ENCODE measurements around the gene PRODH2.

The PRODH2 gene

DNA sequence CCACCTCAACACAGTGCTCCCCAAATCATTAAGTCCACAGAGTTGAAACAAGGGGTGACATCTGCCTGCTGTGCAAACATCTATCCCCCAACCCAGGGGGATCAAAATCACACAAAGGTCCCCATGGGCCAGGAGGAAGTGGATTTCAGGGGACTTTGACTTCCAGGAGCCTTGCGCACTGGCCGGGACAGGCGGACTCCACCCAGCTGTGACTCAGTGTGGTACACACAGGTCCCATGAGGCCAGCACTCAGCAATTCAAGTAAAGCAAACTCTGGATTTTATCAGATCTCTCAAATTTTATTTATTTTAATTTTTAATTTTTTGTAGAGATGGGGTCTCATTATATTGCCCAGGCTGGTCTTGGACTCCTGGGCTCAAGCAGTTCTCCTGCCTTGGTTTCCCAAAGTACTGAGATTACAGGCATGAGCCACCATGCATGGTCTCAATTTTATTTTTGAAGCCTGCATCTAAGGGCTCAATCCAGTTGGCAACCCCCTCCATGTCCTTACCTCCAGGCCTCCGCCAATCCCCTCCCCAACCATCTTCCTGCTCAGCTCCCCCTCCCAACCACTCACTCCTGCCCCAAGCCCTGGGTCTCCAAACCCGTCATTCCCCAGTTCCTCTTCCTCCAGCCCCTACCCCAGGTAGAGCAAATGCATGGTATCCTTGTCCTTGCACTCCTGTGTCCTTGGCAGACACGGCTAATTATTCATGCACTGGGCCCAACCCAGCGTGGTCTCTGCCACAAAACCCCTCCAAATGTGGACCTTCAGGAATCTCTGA lies 19.1 kb downstream of the PRODH2 start:
- no peak for DNase-seq

DNA sequence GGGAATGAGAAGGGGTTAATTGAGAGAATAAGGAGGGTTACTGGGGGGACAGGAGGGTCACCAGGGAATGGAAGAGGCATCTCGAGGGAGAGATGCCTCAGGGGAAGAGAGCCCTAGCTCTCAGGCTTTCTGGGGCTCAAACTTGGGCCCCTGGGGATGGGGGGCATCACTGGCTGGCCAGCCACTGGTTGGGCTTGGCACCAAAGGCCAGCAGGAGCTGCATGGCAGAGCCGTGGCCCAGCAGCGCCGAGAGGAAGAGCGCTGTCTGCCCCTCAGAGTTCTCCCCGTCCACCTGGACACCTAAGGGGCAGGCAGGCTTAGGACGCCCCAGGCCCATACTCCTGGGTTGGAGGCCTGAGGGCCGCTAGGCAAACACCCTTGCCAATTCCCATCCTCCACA lies 19.8 kb downstream of the PRODH2 start:
- no peak for DNase-seq

DNA sequence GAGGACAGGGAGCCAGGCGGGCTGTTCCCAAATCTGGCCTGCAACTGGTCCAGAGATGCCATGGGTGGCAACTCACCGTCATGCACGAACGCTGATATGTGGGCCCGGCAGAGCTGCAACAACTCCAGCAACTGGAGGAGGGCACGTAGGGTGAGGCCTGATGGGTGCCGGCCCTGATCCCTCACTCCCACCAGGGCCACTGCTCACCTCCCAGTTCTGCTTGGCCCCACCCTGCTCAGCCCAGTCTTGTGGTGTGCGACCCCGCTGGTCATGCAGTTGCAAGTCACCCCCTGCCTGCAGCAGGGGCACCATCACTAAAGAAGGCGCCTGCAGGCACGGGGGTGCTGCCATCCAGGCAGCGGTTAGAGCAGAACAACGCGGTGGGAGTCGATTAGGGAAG lies 20.3 kb downstream of the PRODH2 start:
- no peak for DNase-seq

GRCh38 chr19:35791814-35792279 lies 20.8 kb downstream of the PRODH2 start:
- no peak for DNase-seq

DNA sequence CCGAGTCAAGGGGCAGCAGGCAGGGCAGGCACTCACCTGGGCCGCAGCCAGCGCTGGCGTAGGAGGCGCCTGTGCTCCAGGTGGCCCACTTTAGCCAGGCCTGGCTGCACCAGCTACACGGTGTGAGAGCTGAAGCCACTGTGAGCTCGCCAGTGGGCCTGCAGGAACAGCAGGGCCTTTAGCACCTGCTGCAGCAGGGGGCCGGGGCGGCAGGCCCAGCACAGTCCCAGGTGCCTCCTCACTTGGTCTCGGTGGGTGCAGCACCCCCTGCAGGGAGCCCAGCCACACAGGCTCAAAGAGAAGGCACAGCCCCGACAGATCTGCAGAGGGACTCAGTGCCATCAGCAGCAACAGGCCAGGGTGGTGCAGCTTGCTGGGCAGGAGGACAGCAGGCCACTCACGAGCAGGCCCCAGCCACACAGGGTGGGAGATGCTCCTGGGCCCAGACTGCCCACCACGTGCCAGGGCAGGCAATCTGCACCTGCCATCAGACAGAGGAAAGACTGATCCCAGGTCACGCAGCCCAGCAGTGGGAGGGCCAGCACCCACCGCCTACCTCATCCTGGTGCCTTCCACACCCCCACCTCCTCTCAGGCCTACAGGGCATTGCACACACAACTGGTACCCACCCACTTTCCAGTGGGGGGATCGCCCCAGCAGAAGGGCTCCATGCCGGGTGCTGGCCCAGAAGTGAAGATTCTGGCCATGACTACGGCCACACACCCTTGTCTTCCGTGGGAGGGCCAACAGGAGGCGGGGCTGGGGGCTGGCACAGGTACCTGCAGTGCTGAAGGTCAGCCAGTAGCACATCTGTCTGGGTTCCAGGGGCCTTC lies 21.4 kb downstream of the PRODH2 start:
- DNase-seq: peak; percentile 26

DNA sequence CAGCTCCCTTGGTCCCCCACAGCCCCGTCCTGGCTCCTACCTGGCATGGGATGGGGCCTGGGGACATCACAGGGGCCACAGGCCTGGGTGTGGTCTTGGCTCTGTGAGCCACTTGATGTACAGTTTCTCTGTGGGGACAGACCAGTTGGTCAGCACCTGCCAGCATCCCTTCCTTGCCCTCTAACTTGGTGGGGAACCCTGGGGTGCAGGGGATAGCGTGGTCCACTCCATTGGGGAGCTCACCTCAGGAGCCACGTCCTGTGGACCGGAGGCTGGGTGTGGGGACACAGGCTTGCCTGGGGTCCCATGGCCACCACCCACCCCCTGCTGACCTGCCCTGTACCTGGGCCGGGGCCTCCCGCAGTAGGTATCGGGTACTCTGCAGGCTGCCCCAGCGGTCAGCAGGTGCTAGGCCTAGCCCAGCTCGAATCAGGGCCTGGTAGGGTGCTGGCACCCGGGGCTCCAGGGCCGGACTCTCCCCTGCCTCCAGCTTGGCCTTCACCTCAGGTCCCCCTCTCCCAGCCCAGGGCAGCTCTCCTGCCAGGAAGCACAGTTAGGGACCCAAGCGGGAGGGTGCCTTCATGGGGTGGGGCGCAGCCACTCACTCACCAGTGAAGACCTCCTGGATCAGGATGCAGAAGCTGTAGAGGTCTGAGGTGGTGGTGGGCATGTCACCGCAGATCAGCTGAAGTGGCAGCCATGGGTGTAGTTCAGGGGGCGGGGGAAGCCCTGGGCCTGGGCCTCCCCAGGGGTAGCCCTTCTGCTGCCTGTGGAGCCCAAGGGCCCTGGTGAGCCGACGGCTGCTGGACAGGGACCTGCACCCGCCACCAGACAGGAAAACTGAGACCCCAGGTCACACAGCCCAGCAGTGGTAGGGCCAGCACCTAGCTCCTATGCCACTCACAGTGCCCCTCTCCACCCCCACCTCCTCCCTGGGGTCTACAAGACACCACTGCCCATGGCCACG lies 22.4 kb downstream of the PRODH2 start:
- DNase-seq: no peak

- DNase-seq: no peak
Observed at GRCh38 chr19:35789195-35789977, 23.3 kb downstream of the PRODH2 start.

DNA sequence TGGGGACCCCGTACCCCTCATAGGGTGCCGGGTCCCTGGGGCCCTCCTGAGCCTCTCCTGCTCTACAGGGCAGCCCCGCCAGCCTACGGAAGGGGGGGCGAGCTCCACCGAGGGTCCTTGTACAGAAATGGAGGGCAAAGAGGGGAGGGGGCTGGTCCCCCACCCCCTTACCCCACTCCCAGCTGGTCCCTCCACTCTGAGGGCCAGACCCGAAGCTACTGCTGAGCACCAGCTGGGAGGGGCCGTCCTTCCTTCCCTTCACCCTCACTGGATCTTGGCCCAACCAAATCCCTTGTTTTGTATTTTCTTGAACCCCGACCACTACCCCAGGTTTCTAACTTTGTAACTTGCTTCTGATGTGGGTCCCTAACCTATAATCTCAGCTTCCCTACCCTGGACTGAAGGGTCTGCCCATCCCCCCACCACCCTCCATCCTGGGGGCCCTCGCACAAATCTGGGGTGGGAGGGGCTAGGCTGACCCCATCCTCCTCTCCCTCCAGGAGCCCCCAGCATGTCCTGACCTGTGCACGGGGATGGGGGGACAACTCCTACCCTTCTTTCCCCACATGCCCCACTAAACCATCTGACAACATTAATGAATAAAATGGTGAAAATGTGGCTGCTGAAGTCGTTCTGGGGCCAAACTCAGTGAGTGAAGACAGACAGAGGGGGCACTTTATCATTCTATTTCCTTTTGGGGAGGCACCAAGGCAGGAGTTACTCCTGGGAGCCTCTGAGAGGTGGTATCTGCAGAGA lies 24.3 kb downstream of the PRODH2 start:
- no peak for DNase-seq

- DNase-seq: no peak
Observed at GRCh38 chr19:35787227-35787799, 25.3 kb downstream of the PRODH2 start.

DNA sequence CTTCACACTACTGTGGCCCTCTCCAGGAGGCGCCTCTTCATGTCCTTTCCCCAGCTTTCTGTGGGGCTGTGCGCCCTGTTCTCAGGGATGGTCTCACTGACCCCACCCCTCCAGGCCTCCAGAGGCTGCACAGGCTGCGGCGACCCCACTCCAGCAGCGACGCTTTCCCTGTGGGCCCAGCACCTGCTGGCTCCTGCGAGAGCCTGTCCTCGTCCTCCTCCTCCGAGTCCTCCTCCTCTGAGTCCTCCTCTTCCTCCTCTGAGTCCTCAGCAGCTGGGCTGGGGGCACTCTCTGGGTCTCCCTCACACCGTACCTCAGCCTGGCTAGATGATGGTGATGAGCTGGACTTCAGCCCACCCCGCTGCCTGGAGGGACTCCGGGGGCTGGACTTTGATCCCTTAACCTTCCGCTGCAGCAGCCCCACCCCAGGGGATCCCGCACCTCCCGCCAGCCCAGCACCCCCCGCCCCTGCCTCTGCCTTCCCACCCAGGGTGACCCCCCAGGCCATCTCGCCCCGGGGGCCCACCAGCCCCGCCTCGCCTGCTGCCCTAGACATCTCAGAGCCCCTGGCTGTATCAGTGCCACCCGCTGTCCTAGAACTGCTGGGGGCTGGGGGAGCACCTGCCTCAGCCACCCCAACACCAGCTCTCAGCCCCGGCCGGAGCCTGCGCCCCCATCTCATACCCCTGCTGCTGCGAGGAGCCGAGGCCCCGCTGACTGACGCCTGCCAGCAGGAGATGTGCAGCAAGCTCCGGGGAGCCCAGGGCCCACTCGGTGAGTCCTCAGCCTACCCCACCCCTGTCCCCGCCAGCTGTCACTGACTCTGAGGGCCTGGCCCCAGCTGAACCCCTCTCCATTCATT lies 26.1 kb downstream of the PRODH2 start:
- DNase-seq: no peak

GRCh38 chr19:35785339-35785627 lies 27.4 kb downstream of the PRODH2 start:
- DNase-seq: no peak

GRCh38 chr19:35784503-35785338 lies 27.9 kb downstream of the PRODH2 start:
- DNase-seq: no peak

GRCh38 chr19:35783469-35784434 lies 28.9 kb downstream of the PRODH2 start:
- DNase-seq: no peak

- no peak for DNase-seq
Observed at GRCh38 chr19:35782589-35782988, 30.1 kb downstream of the PRODH2 start.

- DNase-seq: no peak
Observed at GRCh38 chr19:35781650-35782049, 31.0 kb downstream of the PRODH2 start.

DNA sequence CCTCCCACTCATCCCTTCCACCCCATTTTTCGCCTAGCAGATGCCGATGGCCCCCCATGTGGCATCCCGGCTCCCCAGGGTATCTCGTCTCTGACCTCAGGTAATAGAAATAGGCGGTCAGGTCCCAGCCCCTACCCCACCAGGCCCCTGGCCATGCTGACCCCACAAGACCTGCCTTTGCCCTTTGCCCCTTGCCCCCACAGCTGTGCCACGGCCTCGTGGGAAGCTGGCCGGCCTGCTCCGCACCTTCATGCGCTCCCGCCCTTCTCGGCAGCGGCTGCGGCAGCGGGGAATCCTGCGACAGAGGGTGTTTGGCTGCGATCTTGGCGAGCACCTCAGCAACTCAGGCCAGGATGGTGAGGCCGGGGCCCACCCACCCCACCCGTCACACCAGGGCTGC lies 31.9 kb downstream of the PRODH2 start:
- DNase-seq: no peak

DNA sequence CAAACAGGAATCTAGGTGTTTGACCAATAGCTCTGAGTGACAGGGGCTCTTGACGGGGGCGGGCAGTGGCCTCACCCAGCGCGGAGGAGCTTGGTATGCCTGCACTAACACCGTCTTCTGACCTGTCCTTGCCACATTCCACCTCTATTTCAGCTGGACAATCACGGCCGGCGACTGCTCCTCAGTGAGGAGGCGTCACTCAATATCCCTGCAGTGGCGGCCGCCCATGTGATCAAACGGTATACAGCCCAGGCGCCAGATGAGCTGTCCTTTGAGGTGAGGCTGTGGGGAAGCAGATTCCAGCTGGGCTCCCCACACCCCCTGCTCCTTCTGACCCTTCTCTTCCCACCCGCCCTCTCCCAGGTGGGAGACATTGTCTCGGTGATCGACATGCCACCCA lies 32.6 kb downstream of the PRODH2 start:
- DNase-seq: no peak

DNA sequence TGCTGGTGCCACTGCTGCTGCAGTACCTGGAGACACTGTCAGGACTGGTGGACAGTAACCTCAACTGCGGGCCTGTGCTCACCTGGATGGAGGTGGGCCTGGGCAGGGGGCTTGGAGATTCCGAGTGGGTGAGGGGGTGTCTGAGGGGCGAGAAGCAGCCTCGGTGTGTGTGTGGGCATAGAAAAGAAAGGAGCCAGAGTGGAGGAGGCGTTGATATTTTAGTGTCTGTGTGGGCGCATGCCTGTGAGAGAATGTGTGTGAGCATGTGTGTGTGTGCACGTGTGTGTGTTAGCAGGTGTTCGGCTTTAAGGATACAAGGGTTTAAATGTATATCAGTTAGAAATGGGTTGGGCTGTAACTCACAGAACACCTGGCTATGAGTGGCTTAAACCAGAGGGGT lies 33.6 kb downstream of the PRODH2 start:
- DNase-seq: no peak

All from NCI-H2107 (cell line).